Kidney epithelial cell (primary cell): ENCODE measurements around the gene PKN3. TPM values are rescaled to one million over a fixed set of nuclear protein-coding genes. Genes with fewer than 3 reads are reported as not detected.

ENCODE experiments used
- total RNA-seq: library from RNA; depleted of rRNA; stranded (reverse); fragments of >200 nt; gene quantifications from 2 replicates; pipeline ENCODE4 v1.2.3, GENCODE V29; 2015

PKN3 gene
- total RNA-seq, 1 donor from 2014 or later = 4.6 TPM

Other genes with a start within 250 kb of the PKN3 start
- 24.9 TPM in 2 replicates for gene ODF2, start 246.5 kb upstream of the PKN3 start, total RNA-seq
- 30.3 and 31.7 TPM in 2 replicates for gene GLE1, start 197.8 kb upstream of the PKN3 start, total RNA-seq
- 213 and 279 TPM in 2 replicates for gene SPTAN1, start 149.9 kb upstream of the PKN3 start, total RNA-seq
- 56.1 and 72.5 TPM in 2 replicates for gene DYNC2I2, start 45.7 kb upstream of the PKN3 start, total RNA-seq
- gene SET, start 13.3 kb upstream of the PKN3 start, total RNA-seq = 404 and 663 TPM in 2 replicates
- gene ZDHHC12, start 21.6 kb downstream of the PKN3 start, total RNA-seq = 96.3 and 104 TPM in 2 replicates
- gene ZER1, start 69.4 kb downstream of the PKN3 start, total RNA-seq = 24.2 and 49.8 TPM in 2 replicates
- gene TBC1D13, start 84.8 kb downstream of the PKN3 start, total RNA-seq = 17.7 and 19.0 TPM in 2 replicates
- 18.8 and 20.5 TPM in 2 replicates for gene ENDOG, start 116.0 kb downstream of the PKN3 start, total RNA-seq
- gene SPOUT1, start 127.3 kb downstream of the PKN3 start, total RNA-seq = 33.1 and 61.1 TPM in 2 replicates
- gene KYAT1, start 179.4 kb downstream of the PKN3 start, total RNA-seq = 6.8 and 9.4 TPM in 2 replicates
- 138 and 155 TPM in 2 replicates for gene LRRC8A, start 179.6 kb downstream of the PKN3 start, total RNA-seq
- 17.8 and 21.2 TPM in 2 replicates for gene PHYHD1, start 218.5 kb downstream of the PKN3 start, total RNA-seq
- 29.6 and 30.8 TPM in 2 replicates for gene DOLK, start 245.1 kb downstream of the PKN3 start, total RNA-seq
- 35.5 and 39.9 TPM in 2 replicates for gene NUP188, start 245.2 kb downstream of the PKN3 start, total RNA-seq